GM12874 (cell line): ENCODE measurements around the gene CRAT.
A peak's percentile ranks its signal among the peaks of the same experiment; 100 is the strongest.

ENCODE experiments used
- TF ChIP-seq, protein P1 (sequence below): IDR thresholded peaks from 2 replicates; pipeline ENCODE4 v1.5.1; 2011; ENCODE audit warnings: low read depth, mild to moderate bottlenecking, control low read depth, low read length, moderate library complexity; ENCODE audit not compliant: insufficient read depth

CRAT gene

DNA sequence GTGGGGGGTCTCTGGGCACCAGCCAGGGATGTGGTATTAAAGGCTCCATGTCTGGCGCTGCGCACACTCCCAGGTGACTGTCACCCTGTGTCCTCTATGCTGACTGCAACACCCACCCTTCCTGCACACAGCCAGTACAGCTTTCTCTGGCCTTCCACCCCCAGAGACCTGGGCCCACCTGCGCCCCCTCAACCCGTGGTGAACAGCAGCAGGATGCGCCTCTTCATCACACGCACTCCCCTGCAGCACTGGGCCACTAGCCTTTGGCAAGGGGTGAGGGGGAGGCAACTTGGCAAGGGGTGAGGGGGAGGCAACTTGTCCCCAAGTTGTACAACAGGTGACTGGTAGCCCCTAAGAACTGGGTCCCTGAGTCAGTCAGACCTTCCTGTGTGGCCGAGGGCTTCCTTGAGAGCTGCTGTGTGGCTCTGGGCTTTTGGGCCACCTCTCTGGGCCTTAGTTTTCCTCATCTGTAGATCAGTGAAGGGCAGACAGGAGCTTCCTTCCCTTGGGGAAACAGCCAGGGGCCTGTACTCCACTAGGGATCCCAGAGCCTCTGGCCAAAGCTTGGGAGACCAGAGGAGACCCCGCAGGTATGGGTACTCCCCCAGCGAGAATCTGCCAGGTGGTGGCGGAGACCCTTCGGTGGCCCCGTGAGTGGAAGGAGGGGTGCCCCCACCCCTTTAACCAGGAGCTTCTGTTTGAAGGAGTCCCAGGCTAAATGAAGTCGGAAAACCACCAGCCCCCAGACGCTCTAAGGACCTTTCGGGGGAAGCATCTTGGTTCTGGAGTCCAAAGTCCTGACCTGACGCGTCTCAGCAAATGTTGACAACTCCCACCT is 4.5 kb downstream of the CRAT start:
- TF ChIP-seq, protein P1, sequence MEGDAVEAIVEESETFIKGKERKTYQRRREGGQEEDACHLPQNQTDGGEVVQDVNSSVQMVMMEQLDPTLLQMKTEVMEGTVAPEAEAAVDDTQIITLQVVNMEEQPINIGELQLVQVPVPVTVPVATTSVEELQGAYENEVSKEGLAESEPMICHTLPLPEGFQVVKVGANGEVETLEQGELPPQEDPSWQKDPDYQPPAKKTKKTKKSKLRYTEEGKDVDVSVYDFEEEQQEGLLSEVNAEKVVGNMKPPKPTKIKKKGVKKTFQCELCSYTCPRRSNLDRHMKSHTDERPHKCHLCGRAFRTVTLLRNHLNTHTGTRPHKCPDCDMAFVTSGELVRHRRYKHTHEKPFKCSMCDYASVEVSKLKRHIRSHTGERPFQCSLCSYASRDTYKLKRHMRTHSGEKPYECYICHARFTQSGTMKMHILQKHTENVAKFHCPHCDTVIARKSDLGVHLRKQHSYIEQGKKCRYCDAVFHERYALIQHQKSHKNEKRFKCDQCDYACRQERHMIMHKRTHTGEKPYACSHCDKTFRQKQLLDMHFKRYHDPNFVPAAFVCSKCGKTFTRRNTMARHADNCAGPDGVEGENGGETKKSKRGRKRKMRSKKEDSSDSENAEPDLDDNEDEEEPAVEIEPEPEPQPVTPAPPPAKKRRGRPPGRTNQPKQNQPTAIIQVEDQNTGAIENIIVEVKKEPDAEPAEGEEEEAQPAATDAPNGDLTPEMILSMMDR: no peak

DNA sequence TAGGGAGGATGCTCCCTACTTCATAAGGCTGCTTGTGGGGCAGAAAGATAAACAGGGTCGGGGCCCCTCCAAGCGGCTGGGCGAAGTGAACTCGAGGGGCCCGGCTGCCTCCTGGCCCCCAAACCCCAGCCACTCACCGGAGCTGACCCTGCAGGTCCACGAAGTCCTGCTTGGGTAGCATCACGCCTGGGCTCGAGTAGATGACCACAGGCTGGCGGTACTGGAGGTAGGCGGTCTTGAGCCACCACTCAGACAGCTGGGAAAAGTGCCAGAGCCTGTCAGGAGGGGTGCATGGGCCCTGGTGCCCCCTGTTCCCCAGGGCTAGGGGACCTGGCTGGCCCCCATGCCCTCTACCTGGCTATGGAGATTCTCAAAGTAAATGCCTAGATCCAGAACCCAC is 6.5 kb downstream of the CRAT start:
- TF ChIP-seq, protein P1: no peak

DNA sequence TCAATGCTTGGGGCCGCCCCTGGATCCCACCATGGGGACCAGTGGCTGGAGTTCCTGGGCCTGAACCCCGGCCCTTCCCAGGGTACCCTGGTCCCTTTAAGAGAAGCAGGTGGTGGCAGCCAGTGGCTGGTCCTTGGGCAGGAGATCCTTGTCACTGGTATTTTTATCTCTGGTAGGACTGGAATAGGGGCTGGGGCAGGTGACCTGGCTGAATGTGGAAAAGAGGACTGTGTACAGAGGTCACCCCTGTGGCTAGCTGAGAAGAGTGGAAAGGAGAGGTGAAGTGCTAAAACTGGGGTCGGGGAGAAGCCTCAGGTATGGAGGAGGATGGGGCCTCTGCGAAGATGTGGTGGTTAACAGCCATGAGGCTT is 7.0 kb downstream of the CRAT start:
- TF ChIP-seq, protein P1: no peak

DNA sequence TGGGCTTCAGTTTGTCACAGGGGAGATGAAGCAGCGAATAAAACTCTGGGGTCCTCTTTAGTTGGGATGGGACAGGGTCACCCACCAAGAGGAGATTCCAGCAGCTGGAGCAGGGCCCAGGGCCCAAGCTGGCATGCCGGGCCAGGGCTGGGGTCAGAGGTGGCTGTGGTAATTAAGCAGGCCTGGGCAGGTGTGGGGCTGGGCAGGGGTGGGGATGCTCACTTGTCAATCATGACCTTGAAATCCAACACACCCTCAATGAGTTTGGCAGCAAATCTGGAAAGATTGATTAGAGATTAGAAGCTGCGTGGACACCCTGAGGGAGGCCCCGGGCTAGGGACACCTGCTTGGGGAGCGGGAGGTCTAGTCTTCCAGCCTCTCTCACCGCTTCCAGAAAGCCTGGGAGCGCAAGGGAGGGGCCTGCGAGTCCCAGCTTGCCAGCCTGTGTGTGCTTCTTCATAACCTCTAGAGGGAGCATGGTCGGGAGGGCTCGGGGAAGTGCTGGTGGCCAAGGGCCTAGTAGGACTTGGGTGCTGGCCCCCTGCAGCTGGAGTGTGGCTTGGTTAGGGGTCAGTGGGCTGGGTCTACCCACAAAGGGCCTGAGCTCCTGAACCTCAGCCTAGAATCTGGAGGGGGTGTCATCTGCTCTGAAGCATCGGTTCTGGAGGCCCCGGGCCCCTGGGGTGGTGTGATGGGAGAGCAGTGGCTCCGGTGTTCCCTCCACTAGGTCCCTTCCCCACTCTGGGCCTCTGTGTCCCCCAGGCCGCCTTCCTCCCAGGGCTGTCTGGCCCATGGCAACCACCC is 7.6 kb downstream of the CRAT start:
- TF ChIP-seq, protein P1: peak; percentile 60

DNA sequence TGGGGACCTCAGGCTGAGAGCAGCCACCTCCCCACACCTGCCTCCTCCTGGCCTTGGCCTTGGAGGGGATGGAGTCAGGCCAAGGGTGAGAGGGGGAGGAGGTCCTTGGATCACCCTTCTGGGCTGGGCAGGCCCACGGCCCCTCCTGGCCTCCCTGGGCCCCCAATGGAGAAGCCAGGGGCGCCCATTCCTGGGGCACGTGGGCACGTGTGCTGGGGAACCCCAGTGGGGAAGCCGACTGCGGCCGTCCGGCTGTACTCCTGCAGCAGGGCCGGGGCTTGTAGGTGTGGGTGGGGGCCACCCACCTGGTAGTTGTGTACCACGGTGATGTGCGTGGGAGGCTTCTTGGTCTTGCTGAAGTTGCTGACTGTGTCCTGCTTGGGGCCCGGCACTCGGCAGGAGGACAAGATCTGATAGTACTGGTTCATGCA is 8.5 kb downstream of the CRAT start:
- TF ChIP-seq, protein P1: no peak

DNA sequence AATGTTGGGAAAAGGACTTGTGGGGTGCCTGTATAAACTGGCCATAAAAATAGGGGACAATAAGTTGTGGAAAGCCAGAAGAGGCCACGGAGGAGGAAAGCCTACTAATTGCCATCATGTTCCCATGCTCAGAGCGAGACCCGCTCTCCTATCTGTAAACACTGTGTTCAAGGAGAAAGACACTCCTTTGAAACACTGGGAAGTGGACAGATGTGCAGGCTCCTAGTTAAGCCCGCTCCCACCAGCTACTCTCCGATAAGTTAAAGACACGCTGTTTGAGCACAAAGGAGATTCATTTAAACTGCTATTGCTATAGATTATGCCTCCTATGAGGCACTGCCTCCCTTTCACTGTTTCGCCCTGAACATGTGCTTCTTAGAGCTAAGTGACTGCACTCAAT is 9.3 kb downstream of the CRAT start:
- TF ChIP-seq, protein P1: no peak

DNA sequence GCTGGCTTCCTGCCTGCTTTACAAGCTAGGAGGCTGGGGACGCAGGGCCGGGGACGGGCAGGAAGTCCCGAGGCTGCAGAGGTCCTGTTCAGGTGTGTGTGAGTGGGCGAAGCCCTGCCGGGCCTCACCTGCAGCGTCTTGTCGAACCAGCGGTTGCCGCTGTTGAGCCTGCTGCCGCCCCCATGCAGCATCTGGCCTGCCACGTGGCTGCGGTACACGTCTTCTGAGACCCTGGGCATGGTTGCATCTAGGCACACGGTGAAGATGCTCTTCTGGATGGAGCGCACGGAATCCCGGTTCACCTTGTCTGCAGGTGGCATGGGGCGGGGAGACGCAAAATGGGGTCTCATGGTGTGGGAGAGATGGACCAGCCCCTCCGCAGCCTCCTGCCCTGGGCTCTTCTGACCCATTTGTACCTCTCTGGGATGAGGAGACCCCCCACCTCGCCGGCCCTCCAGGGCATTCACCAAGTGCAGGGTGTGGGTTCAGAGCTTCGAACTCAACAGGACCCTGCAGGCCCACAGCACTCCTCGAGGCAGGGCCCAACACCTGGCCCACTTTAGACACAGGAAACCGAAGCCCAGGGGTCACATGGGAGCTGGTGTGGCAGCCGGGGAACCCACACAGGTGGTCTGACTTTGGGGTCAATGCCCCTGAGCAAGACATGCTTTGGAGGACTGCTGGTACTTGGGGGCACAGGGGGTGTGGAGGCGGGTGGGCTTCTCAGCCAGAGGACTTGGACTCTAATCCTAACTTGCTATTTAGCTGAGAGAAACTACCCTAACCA is 10.0 kb downstream of the CRAT start:
- TF ChIP-seq, protein P1: no peak
